HG03108 (cell line): ENCODE data around the gene SNTA1.
"Not testable (repeated sequence)": the region's sequence is repeated elsewhere in the genome, so short reads cannot be mapped to it uniquely, and the experiment has no call there.

Experiments
- ATAC-seq: cut with Tn5 transposase; IDR thresholded peaks from one replicate; pipeline ENCODE4 v1.9.1; 2021; ENCODE audit warnings: moderate library complexity; ENCODE audit not compliant: unreplicated experiment

SNTA1 gene

GRCh38 chr20:33466303-33466646 is 22.7 kb upstream of the SNTA1 start:
- no peak for ATAC-seq

GRCh38 chr20:33465481-33466302 is 22.1 kb upstream of the SNTA1 start:
- no peak for ATAC-seq

GRCh38 chr20:33464759-33465158 is 21.2 kb upstream of the SNTA1 start:
- ATAC-seq = not testable (repeated sequence)

- no peak for ATAC-seq
These were observed 20.0 kb upstream of the SNTA1 start for GRCh38 chr20:33463332-33464101.

GRCh38 chr20:33460711-33461110 is 17.1 kb upstream of the SNTA1 start:
- no peak for ATAC-seq

- ATAC-seq = no peak
These were observed 16.0 kb upstream of the SNTA1 start for GRCh38 chr20:33459599-33459998.

- ATAC-seq = peak; percentile 66
These were observed 13.5 kb upstream of the SNTA1 start for GRCh38 chr20:33456916-33457642.

GRCh38 chr20:33450867-33451266 is 7.3 kb upstream of the SNTA1 start:
- ATAC-seq = no peak

GRCh38 chr20:33445881-33446625 is 2.5 kb upstream of the SNTA1 start:
- no peak for ATAC-seq

GRCh38 chr20:33444797-33445560 is 1.4 kb upstream of the SNTA1 start:
- ATAC-seq = no peak

GRCh38 chr20:33443006-33443511 is 504 bp downstream of the SNTA1 start:
- peak; percentile 11 for ATAC-seq

- no peak for ATAC-seq
These were observed 1.2 kb downstream of the SNTA1 start for GRCh38 chr20:33442136-33443005.

- no peak for ATAC-seq
These were observed 2.2 kb downstream of the SNTA1 start for GRCh38 chr20:33441142-33441955.

- not testable (repeated sequence) for ATAC-seq
These were observed 3.0 kb downstream of the SNTA1 start for GRCh38 chr20:33440562-33440961.

GRCh38 chr20:33438481-33438880 is 5.1 kb downstream of the SNTA1 start:
- ATAC-seq = no peak

- no peak for ATAC-seq
These were observed 6.2 kb downstream of the SNTA1 start for GRCh38 chr20:33437141-33437911.

- no peak for ATAC-seq
These were observed 9.1 kb downstream of the SNTA1 start for GRCh38 chr20:33434434-33434833.
